ENCODE measurements around the gene PRR11. TPM values are rescaled to one million over a fixed set of nuclear protein-coding genes. Genes with fewer than 3 reads are reported as not detected.

PRR11 gene
- total RNA-seq, 1 donor from 2014 or later, result 14.9 TPM

- Histone ChIP-seq H3K36me3 (ENCODE audit: insufficient read depth, low read length) (peaks cover 15% of the 10 kb centered on the region), H3K9me3 (ENCODE audit: insufficient read depth, low read depth, low read length) (no peaks in the 10 kb centered on the region), H3K4me1 (ENCODE audit: insufficient read depth, low read length) (no peaks in the 10 kb centered on the region), H3K4me2 (ENCODE audit: low read length) (no peak overlapping the region), H3K27me3 (ENCODE audit: insufficient read depth, low read length) (no peaks in the 10 kb centered on the region), H3K9ac (ENCODE audit: low read length) (no peak overlapping the region), H4K20me1 (ENCODE audit: insufficient read depth, low read length) (no peaks in the 10 kb centered on the region), H3K79me2 (ENCODE audit: insufficient read depth, low read length) (no peaks in the 10 kb centered on the region), H3K4me3 (ENCODE audit: insufficient read depth, low read depth, low read length) (no peak overlapping the region), H2AFZ (ENCODE audit: low read depth, low read length) (no peak overlapping the region), H3K27ac (ENCODE audit: low read depth, low read length) (no peak overlapping the region)
- Mint-ChIP-seq H3K36me3 (ENCODE audit: low read depth, unreplicated experiment) (peaks cover 2% of the 10 kb centered on the region), H3K27me3 (ENCODE audit: low read depth, unreplicated experiment) (no peaks in the 10 kb centered on the region), H3K4me3 (ENCODE audit: unreplicated experiment) (no peak overlapping the region), H3K9me3 (ENCODE audit: unreplicated experiment) (peaks cover 2% of the 10 kb centered on the region), H3K4me1 (ENCODE audit: low read depth, unreplicated experiment) (peaks cover 2% of the 10 kb centered on the region), H3K27ac (ENCODE audit: unreplicated experiment) (no peak overlapping the region)
- TF ChIP-seq CTCF (IDR thresholded peaks at IDR 0.05; ENCODE audit: insufficient read depth, low read depth, low read length) (no peak), EZH2 (IDR thresholded peaks at IDR 0.05; ENCODE audit: insufficient read depth, low read length) (no peak)
- no peak for FAIRE-seq
- no peak for DNase-seq (ENCODE audit: low read depth)
Observed at GRCh38 chr17:59190806-59191205, 35.3 kb downstream of the PRR11 start.

GRCh38 chr17:59193336-59193862 lies 37.9 kb downstream of the PRR11 start:
- Mint-ChIP-seq H3K27me3 (ENCODE audit: low read depth, unreplicated experiment) (no peaks in the 10 kb centered on the region), H3K4me1 (ENCODE audit: low read depth, unreplicated experiment) (peaks cover 2% of the 10 kb centered on the region), H3K36me3 (ENCODE audit: low read depth, unreplicated experiment) (peaks cover 2% of the 10 kb centered on the region), H3K27ac (ENCODE audit: unreplicated experiment) (no peak overlapping the region), H3K9me3 (ENCODE audit: unreplicated experiment) (peaks cover 2% of the 10 kb centered on the region), H3K4me3 (ENCODE audit: unreplicated experiment) (no peak overlapping the region)
- no peak overlapping the region for H3K4me2 ChIP-seq (ENCODE audit: low read length)
- H3K9ac ChIP-seq (ENCODE audit: low read length), result no peak overlapping the region
- H2AFZ ChIP-seq (ENCODE audit: low read depth, low read length), result no peak overlapping the region
- no peaks in the 10 kb centered on the region for H3K79me2 ChIP-seq (ENCODE audit: insufficient read depth, low read length)
- no peak for DNase-seq (ENCODE audit: low read depth)
- H3K36me3 ChIP-seq (ENCODE audit: insufficient read depth, low read length), result peaks cover 19% of the 10 kb centered on the region
- H3K4me3 ChIP-seq (ENCODE audit: insufficient read depth, low read depth, low read length), result no peak overlapping the region
- TF ChIP-seq CTCF (IDR thresholded peaks at IDR 0.05; ENCODE audit: insufficient read depth, low read depth, low read length) (no peak), EZH2 (IDR thresholded peaks at IDR 0.05; ENCODE audit: insufficient read depth, low read length) (no peak)
- no peaks in the 10 kb centered on the region for H3K9me3 ChIP-seq (ENCODE audit: insufficient read depth, low read depth, low read length)
- no peak overlapping the region for H3K27ac ChIP-seq (ENCODE audit: low read depth, low read length)
- no peaks in the 10 kb centered on the region for H4K20me1 ChIP-seq (ENCODE audit: insufficient read depth, low read length)
- H3K27me3 ChIP-seq (ENCODE audit: insufficient read depth, low read length), result no peaks in the 10 kb centered on the region
- FAIRE-seq, result no peak
- H3K4me1 ChIP-seq (ENCODE audit: insufficient read depth, low read length), result no peaks in the 10 kb centered on the region

GRCh38 chr17:59199398-59199797 lies 43.9 kb downstream of the PRR11 start:
- Mint-ChIP-seq H3K27me3 (ENCODE audit: low read depth, unreplicated experiment) (no peaks in the 10 kb centered on the region), H3K4me1 (ENCODE audit: low read depth, unreplicated experiment) (no peaks in the 10 kb centered on the region), H3K36me3 (ENCODE audit: low read depth, unreplicated experiment) (peaks cover 2% of the 10 kb centered on the region), H3K9me3 (ENCODE audit: unreplicated experiment) (no peaks in the 10 kb centered on the region), H3K4me3 (ENCODE audit: unreplicated experiment) (no peak overlapping the region), H3K27ac (ENCODE audit: unreplicated experiment) (no peak overlapping the region)
- H3K4me2 ChIP-seq (ENCODE audit: low read length), result no peak overlapping the region
- H3K27ac ChIP-seq (ENCODE audit: low read depth, low read length), result no peak overlapping the region
- no peaks in the 10 kb centered on the region for H3K4me1 ChIP-seq (ENCODE audit: insufficient read depth, low read length)
- H3K9ac ChIP-seq (ENCODE audit: low read length), result no peak overlapping the region
- peaks cover 28% of the 10 kb centered on the region for H3K36me3 ChIP-seq (ENCODE audit: insufficient read depth, low read length)
- H4K20me1 ChIP-seq (ENCODE audit: insufficient read depth, low read length), result no peaks in the 10 kb centered on the region
- H2AFZ ChIP-seq (ENCODE audit: low read depth, low read length), result no peak overlapping the region
- DNase-seq (ENCODE audit: low read depth) (no peak), FAIRE-seq (no peak)
- no peak for TF ChIP-seq CTCF (IDR thresholded peaks at IDR 0.05; ENCODE audit: insufficient read depth, low read depth, low read length)
- no peak for TF ChIP-seq EZH2 (IDR thresholded peaks at IDR 0.05; ENCODE audit: insufficient read depth, low read length)
- H3K9me3 ChIP-seq (ENCODE audit: insufficient read depth, low read depth, low read length), result no peaks in the 10 kb centered on the region
- H3K27me3 ChIP-seq (ENCODE audit: insufficient read depth, low read length), result no peaks in the 10 kb centered on the region
- H3K4me3 ChIP-seq (ENCODE audit: insufficient read depth, low read depth, low read length), result no peak overlapping the region
- H3K79me2 ChIP-seq (ENCODE audit: insufficient read depth, low read length), result no peaks in the 10 kb centered on the region

Measured in astrocyte (in vitro differentiated cells and primary cell).